Fibroblast of lung (primary cell): Measurements from ENCODE around the gene LSM2.

Source experiments
- EZH2 ChIP-seq: IDR thresholded peaks from 2 replicates; pipeline ENCODE4 v1.5.1; 2012; ENCODE audit warnings: low read length, control low read depth, mild to moderate bottlenecking; ENCODE audit errors: missing control alignments
- TF ChIP-seq, protein P1 (sequence below), 2 donors: IDR thresholded peaks in 1 of 2; conservative IDR thresholded peaks in 1 of 2; 1 replicate in 1 of 2; 2 replicates in 1 of 2; pipeline ENCODE4 v1.5.1; 2011 to 2012; ENCODE audit warnings: low read length in 2 of 2, control low read depth in 1 of 2, inconsistent platforms in 1 of 2, low read depth in 1 of 2, mild to moderate bottlenecking in 1 of 2

DNA sequence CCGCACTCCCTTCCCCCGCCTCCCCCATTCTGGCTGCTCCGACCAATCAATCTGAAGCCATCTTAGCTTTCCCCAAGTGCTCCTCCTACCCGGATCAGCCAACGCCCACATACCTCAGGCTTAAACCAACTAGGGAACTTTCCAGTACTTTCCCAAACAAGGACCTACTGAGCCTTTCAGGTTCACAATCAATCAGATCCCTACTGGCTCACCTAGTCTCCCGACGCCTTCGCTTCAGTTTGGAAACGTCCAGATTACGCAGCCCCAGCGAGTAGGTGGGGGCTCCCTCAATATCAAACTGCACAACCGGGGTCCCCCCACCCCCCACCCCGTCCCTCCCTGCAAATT is 7.9 kb upstream of the LSM2 start:
- TF ChIP-seq, protein P1, sequence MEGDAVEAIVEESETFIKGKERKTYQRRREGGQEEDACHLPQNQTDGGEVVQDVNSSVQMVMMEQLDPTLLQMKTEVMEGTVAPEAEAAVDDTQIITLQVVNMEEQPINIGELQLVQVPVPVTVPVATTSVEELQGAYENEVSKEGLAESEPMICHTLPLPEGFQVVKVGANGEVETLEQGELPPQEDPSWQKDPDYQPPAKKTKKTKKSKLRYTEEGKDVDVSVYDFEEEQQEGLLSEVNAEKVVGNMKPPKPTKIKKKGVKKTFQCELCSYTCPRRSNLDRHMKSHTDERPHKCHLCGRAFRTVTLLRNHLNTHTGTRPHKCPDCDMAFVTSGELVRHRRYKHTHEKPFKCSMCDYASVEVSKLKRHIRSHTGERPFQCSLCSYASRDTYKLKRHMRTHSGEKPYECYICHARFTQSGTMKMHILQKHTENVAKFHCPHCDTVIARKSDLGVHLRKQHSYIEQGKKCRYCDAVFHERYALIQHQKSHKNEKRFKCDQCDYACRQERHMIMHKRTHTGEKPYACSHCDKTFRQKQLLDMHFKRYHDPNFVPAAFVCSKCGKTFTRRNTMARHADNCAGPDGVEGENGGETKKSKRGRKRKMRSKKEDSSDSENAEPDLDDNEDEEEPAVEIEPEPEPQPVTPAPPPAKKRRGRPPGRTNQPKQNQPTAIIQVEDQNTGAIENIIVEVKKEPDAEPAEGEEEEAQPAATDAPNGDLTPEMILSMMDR (conservative IDR thresholded peaks at IDR 0.05 in 1 of 2, IDR thresholded peaks at IDR 0.05 in 1 of 2; ENCODE audit: low read depth in 1 of 2, low read length in 2 of 2) = no peak
- TF ChIP-seq EZH2 = no peak
